ENCODE measurements around the gene SPAG4. TPM values are rescaled to one million over a fixed set of nuclear protein-coding genes. Genes with fewer than 3 reads are reported as not detected.

The SPAG4 gene
- total RNA-seq, 1 donor from 2014 or later: 2.4 TPM

DNA sequence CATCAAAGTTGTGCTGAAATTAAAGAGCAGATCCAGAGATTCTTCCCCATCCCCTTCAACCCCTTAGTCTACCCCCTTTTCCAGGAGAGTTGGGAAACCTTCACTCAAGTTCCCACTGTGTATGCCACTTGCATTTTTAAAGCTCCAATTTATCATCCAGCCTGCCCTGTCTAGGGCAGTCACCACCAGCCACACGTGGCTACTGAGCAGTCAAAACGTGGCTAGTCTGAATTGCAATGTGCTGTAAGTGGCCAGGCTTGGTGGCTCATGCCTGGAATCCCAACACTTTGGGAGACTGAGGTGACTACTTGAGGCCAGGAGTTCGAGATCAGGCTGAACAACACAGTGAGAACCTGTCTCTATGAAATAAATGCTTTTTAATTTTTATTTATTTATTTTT is 38.8 kb upstream of the SPAG4 start:
- no peak for DNase-seq (ENCODE audit: extremely low spot score, unreplicated experiment)
- Mint-ChIP-seq H3K4me1 (ENCODE audit: unreplicated experiment) (no peaks in the 10 kb centered on the region), H3K9me3 (peaks cover 5% of the 10 kb centered on the region)

DNA sequence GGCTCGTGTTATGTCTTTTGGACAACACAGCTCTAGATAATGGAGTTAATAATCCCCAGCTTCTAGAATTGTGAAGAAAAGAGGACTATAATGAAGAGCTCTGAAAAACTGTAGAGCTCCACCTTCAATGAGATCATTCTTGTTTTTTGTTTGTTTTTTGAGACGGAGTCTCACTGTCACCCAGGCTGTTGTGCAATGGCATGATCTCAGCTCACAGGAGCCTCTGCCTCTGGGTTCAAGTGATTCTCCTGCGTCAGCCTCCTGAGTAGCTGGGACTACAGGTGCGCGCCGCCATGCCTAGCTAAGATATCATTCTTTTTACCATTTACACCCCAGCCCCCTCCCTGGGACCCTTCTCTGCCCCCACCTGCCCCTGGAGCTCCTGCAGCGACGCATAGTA is 37.2 kb upstream of the SPAG4 start:
- H3K27me3 Mint-ChIP-seq: no peaks in the 10 kb centered on the region
- peaks cover 5% of the 10 kb centered on the region for H3K9me3 Mint-ChIP-seq
- H3K4me1 Mint-ChIP-seq (ENCODE audit: unreplicated experiment): no peaks in the 10 kb centered on the region
- no peak for DNase-seq (ENCODE audit: extremely low spot score, unreplicated experiment)
- no peaks in the 10 kb centered on the region for H3K36me3 Mint-ChIP-seq
- H3K4me3 Mint-ChIP-seq: no peak overlapping the region
- no peak overlapping the region for H3K27ac Mint-ChIP-seq
- TF ChIP-seq, protein P1, sequence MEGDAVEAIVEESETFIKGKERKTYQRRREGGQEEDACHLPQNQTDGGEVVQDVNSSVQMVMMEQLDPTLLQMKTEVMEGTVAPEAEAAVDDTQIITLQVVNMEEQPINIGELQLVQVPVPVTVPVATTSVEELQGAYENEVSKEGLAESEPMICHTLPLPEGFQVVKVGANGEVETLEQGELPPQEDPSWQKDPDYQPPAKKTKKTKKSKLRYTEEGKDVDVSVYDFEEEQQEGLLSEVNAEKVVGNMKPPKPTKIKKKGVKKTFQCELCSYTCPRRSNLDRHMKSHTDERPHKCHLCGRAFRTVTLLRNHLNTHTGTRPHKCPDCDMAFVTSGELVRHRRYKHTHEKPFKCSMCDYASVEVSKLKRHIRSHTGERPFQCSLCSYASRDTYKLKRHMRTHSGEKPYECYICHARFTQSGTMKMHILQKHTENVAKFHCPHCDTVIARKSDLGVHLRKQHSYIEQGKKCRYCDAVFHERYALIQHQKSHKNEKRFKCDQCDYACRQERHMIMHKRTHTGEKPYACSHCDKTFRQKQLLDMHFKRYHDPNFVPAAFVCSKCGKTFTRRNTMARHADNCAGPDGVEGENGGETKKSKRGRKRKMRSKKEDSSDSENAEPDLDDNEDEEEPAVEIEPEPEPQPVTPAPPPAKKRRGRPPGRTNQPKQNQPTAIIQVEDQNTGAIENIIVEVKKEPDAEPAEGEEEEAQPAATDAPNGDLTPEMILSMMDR (conservative IDR thresholded peaks at IDR 0.05): no peak

More for the DNA sequence above, 38.8 kb upstream of the SPAG4 start:
- Mint-ChIP-seq H3K27me3 (no peaks in the 10 kb centered on the region), H3K36me3 (no peaks in the 10 kb centered on the region), H3K4me3 (no peak overlapping the region), H3K27ac (no peak overlapping the region)
- TF ChIP-seq, protein P1 (conservative IDR thresholded peaks at IDR 0.05): no peak

DNA sequence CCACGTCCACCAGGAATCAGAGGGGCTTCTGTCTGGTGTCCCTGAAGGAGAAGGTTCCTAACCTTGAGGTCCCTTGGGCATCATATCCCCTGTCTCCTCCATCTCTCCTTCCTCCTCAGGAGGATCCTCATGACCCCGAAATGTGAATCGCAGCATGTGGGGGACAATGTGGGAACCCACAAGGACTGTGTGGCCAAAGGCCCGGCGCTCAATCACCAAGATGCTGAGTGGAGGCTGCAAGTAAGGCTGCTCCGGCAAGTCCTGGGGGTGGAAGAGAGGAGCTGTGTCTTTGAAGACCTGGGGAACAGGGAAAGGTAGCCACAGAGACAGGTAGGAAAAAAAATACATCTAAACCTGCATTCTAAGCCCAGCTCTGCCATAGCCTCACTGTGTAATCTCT is 36.4 kb upstream of the SPAG4 start:
- DNase-seq (ENCODE audit: extremely low spot score, unreplicated experiment): no peak
- Mint-ChIP-seq H3K4me3 (no peak overlapping the region), H3K4me1 (ENCODE audit: unreplicated experiment) (no peaks in the 10 kb centered on the region), H3K27ac (no peak overlapping the region), H3K27me3 (no peaks in the 10 kb centered on the region), H3K9me3 (peaks cover 2% of the 10 kb centered on the region), H3K36me3 (no peaks in the 10 kb centered on the region)
- TF ChIP-seq, protein P1 (conservative IDR thresholded peaks at IDR 0.05): no peak

DNA sequence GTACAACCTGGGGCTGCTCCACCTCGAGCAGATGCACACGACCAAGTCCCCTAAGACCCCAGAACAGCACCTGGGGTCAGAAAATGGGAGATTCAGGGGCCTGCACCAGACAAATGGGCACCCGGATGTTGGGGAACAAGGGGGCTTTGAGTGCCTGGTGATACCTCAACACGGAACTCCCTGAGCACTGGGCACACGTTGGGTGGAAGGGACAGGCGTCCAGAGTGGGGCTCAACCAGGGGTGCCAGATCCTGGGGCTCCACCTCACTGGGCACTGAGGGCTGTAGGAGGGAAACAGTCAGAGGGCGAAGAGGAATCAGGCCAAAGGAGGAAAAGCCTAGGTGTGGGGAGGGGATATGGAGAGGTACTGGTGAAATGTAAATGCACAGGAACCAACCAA is 33.5 kb upstream of the SPAG4 start:
- Mint-ChIP-seq H3K4me1 (ENCODE audit: unreplicated experiment) (no peaks in the 10 kb centered on the region), H3K9me3 (no peaks in the 10 kb centered on the region), H3K4me3 (no peak overlapping the region), H3K27me3 (no peaks in the 10 kb centered on the region), H3K36me3 (no peaks in the 10 kb centered on the region), H3K27ac (no peak overlapping the region)
- DNase-seq (ENCODE audit: extremely low spot score, unreplicated experiment): no peak
- TF ChIP-seq, protein P1 (conservative IDR thresholded peaks at IDR 0.05): no peak

DNA sequence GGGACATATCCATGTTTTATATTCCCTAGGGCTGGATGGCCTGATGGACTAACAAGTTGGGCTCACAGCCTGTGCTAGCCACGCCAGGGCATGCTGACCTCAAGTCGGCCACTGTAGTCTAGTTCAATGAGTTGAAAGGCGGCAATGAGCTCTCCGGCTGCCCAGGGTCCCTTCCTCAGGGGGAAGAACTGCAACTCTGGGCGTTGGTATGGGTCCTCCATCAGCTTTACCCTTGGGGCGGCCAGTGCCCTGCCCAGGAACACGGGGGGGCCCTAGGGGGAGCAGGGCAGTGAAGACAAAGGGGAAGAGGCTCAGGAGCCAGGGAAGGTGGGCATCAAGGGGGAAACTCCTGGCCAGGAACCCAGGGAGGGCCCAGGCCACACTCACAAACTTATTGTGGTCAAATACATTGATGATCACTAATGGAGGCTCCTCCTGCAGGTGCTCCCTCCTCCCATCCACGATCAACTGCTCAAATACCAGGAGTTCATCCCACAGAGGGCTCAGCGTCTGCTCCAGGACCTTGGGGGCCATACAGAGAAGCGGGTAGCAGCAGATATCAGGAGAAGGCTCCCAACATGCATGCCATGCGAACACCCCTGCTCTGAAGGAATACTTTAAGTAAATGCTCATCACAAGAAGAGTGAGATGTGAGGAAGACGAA is 32.8 kb upstream of the SPAG4 start:
- H3K27ac Mint-ChIP-seq: no peak overlapping the region
- no peak overlapping the region for H3K4me3 Mint-ChIP-seq
- TF ChIP-seq, protein P1 (conservative IDR thresholded peaks at IDR 0.05): no peak
- no peaks in the 10 kb centered on the region for H3K4me1 Mint-ChIP-seq (ENCODE audit: unreplicated experiment)
- no peak for DNase-seq (ENCODE audit: extremely low spot score, unreplicated experiment)
- H3K9me3 Mint-ChIP-seq: no peaks in the 10 kb centered on the region
- H3K36me3 Mint-ChIP-seq: no peaks in the 10 kb centered on the region
- no peaks in the 10 kb centered on the region for H3K27me3 Mint-ChIP-seq
